ENCODE data around the gene DNM1. TPM values are rescaled to one million over a fixed set of nuclear protein-coding genes. Genes with fewer than 3 reads are reported as not detected.

Gene DNM1
- total and polyA plus RNA-seq, 2 of the 8 experiments (the other 6 are each of a cell fraction or from before 2014, with no cell fraction given), result 34.3 to 62.7 TPM

DNA sequence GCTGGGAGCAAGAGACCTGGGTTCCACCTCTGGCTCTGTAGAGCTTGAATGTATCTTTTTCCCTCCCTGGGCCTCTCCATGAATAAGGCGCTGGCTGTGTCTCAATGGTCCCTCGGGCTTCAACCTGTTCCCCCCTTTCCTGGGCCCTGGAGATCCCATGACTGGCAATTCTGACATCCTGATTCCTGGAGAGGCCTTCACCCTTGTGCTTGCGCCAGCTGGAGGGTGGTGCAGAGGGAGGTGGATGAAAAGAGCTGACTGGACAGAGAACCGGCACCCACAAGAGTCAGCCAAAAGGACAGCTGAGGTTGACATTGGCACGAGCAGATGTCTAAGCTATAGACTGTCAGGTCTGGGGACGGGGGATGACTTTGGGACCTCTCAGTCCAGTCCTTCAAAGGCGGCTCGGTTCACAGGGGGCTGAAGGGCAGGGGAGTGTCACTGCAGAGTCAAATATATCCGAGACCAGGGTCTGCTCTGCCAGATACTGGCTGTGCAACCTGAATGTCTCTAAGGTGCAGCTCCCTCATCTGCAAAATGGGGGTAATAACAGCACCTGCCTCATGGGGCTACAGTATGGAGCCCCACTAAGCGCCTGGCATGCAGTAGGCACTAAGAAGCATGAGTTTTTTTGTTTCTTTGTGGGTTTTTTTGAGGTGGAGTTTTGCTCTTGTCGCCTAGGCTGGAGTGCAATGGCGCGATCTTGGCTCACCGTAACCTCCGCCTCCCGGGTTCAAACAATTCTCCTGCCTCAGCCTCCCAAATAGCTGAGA is 13.8 kb downstream of the DNM1 start (continued):
- TF ChIP-seq, protein P1, sequence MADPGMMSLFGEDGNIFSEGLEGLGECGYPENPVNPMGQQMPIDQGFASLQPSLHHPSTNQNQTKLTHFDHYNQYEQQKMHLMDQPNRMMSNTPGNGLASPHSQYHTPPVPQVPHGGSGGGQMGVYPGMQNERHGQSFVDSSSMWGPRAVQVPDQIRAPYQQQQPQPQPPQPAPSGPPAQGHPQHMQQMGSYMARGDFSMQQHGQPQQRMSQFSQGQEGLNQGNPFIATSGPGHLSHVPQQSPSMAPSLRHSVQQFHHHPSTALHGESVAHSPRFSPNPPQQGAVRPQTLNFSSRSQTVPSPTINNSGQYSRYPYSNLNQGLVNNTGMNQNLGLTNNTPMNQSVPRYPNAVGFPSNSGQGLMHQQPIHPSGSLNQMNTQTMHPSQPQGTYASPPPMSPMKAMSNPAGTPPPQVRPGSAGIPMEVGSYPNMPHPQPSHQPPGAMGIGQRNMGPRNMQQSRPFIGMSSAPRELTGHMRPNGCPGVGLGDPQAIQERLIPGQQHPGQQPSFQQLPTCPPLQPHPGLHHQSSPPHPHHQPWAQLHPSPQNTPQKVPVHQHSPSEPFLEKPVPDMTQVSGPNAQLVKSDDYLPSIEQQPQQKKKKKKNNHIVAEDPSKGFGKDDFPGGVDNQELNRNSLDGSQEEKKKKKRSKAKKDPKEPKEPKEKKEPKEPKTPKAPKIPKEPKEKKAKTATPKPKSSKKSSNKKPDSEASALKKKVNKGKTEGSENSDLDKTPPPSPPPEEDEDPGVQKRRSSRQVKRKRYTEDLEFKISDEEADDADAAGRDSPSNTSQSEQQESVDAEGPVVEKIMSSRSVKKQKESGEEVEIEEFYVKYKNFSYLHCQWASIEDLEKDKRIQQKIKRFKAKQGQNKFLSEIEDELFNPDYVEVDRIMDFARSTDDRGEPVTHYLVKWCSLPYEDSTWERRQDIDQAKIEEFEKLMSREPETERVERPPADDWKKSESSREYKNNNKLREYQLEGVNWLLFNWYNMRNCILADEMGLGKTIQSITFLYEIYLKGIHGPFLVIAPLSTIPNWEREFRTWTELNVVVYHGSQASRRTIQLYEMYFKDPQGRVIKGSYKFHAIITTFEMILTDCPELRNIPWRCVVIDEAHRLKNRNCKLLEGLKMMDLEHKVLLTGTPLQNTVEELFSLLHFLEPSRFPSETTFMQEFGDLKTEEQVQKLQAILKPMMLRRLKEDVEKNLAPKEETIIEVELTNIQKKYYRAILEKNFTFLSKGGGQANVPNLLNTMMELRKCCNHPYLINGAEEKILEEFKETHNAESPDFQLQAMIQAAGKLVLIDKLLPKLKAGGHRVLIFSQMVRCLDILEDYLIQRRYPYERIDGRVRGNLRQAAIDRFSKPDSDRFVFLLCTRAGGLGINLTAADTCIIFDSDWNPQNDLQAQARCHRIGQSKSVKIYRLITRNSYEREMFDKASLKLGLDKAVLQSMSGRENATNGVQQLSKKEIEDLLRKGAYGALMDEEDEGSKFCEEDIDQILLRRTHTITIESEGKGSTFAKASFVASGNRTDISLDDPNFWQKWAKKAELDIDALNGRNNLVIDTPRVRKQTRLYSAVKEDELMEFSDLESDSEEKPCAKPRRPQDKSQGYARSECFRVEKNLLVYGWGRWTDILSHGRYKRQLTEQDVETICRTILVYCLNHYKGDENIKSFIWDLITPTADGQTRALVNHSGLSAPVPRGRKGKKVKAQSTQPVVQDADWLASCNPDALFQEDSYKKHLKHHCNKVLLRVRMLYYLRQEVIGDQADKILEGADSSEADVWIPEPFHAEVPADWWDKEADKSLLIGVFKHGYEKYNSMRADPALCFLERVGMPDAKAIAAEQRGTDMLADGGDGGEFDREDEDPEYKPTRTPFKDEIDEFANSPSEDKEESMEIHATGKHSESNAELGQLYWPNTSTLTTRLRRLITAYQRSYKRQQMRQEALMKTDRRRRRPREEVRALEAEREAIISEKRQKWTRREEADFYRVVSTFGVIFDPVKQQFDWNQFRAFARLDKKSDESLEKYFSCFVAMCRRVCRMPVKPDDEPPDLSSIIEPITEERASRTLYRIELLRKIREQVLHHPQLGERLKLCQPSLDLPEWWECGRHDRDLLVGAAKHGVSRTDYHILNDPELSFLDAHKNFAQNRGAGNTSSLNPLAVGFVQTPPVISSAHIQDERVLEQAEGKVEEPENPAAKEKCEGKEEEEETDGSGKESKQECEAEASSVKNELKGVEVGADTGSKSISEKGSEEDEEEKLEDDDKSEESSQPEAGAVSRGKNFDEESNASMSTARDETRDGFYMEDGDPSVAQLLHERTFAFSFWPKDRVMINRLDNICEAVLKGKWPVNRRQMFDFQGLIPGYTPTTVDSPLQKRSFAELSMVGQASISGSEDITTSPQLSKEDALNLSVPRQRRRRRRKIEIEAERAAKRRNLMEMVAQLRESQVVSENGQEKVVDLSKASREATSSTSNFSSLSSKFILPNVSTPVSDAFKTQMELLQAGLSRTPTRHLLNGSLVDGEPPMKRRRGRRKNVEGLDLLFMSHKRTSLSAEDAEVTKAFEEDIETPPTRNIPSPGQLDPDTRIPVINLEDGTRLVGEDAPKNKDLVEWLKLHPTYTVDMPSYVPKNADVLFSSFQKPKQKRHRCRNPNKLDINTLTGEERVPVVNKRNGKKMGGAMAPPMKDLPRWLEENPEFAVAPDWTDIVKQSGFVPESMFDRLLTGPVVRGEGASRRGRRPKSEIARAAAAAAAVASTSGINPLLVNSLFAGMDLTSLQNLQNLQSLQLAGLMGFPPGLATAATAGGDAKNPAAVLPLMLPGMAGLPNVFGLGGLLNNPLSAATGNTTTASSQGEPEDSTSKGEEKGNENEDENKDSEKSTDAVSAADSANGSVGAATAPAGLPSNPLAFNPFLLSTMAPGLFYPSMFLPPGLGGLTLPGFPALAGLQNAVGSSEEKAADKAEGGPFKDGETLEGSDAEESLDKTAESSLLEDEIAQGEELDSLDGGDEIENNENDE (IDR thresholded peaks at IDR 0.05; ENCODE audit: insufficient replicate concordance, low read length), result no peak
- no peak for TF ChIP-seq EP300 (IDR thresholded peaks at IDR 0.05; ENCODE audit: borderline replicate concordance in 1 of 2, low read depth in 2 of 2, low read length in 2 of 2)
- TF ChIP-seq RBBP5 (IDR thresholded peaks at IDR 0.05; ENCODE audit: borderline replicate concordance, low read depth, low read length), result no peak
- TF ChIP-seq, protein P2, sequence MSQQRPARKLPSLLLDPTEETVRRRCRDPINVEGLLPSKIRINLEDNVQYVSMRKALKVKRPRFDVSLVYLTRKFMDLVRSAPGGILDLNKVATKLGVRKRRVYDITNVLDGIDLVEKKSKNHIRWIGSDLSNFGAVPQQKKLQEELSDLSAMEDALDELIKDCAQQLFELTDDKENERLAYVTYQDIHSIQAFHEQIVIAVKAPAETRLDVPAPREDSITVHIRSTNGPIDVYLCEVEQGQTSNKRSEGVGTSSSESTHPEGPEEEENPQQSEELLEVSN (IDR thresholded peaks at IDR 0.05), result no peak
- TF ChIP-seq GABPA (IDR thresholded peaks at IDR 0.05; ENCODE audit: borderline replicate concordance, insufficient read depth, low read length), result no peak
- TF ChIP-seq PHF8 (conservative IDR thresholded peaks at IDR 0.05; ENCODE audit: low read depth, low read length), result no peak
- TF ChIP-seq, protein P3, sequence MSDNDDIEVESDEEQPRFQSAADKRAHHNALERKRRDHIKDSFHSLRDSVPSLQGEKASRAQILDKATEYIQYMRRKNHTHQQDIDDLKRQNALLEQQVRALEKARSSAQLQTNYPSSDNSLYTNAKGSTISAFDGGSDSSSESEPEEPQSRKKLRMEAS (IDR thresholded peaks at IDR 0.05), result no peak
